ENCODE data around the gene TXNRD2.
"Not testable (repeated sequence)": the region's sequence is repeated elsewhere in the genome, so short reads cannot be mapped to it uniquely, and the experiment has no call there.

Gene TXNRD2

GRCh38 chr22:19841641-19842392, 99.8 kb downstream of the TXNRD2 start:
- no peak for DNase-seq

- no peak for DNase-seq
Observed at GRCh38 chr22:19840955-19841640, 100.5 kb downstream of the TXNRD2 start.

- no peak for DNase-seq
Observed at GRCh38 chr22:19840059-19840458, 101.6 kb downstream of the TXNRD2 start.

- no peak for DNase-seq
Observed at GRCh38 chr22:19837915-19838314, 103.7 kb downstream of the TXNRD2 start.

GRCh38 chr22:19836512-19836911, 105.1 kb downstream of the TXNRD2 start:
- DNase-seq = no peak

- no peak for DNase-seq
Observed at GRCh38 chr22:19834599-19834998, 107.0 kb downstream of the TXNRD2 start.

GRCh38 chr22:19833327-19833726, 108.3 kb downstream of the TXNRD2 start:
- DNase-seq = not testable (repeated sequence)

GRCh38 chr22:19832476-19833108, 109.0 kb downstream of the TXNRD2 start:
- DNase-seq = no peak

GRCh38 chr22:19831979-19832378, 109.6 kb downstream of the TXNRD2 start:
- not testable (repeated sequence) for DNase-seq

- DNase-seq = no peak
Observed at GRCh38 chr22:19831016-19831415, 110.6 kb downstream of the TXNRD2 start.

- no peak for DNase-seq
Observed at GRCh38 chr22:19828035-19828401, 113.6 kb downstream of the TXNRD2 start.

- no peak for DNase-seq
Observed at GRCh38 chr22:19827341-19828034, 114.1 kb downstream of the TXNRD2 start.

GRCh38 chr22:19826619-19826950, 115.0 kb downstream of the TXNRD2 start:
- no peak for DNase-seq

GRCh38 chr22:19825904-19826618, 115.6 kb downstream of the TXNRD2 start:
- no peak for DNase-seq

Measured in activated CD4-positive, alpha-beta T cell treated with anti-CD3 and anti-CD28 coated beads for 48 hours (primary cell).